ENCODE results near the gene GAS6.
"Not testable (repeated sequence)": the region's sequence is repeated elsewhere in the genome, so short reads cannot be mapped to it uniquely, and the experiment has no call there.

GAS6 gene

GRCh38 chr13:113867913-113868312 is 4.0 kb upstream of the GAS6 start:
- not testable (repeated sequence) for DNase-seq (ENCODE audit: low read depth in 2 of 2)

GRCh38 chr13:113865427-113865826 is 1.6 kb upstream of the GAS6 start:
- no peak for DNase-seq (ENCODE audit: low read depth in 2 of 2)

GRCh38 chr13:113864273-113864890 is 506 bp upstream of the GAS6 start:
- DNase-seq (ENCODE audit: low read depth in 2 of 2): no peak

GRCh38 chr13:113862931-113863523 is 849 bp downstream of the GAS6 start:
- DNase-seq (ENCODE audit: low read depth in 2 of 2): no peak

- no peak for DNase-seq (ENCODE audit: low read depth in 2 of 2)
Measured at GRCh38 chr13:113862191-113862930, 1.5 kb downstream of the GAS6 start.

- DNase-seq (ENCODE audit: low read depth in 2 of 2): no peak
Measured at GRCh38 chr13:113861433-113862030, 2.3 kb downstream of the GAS6 start.

- no peak for DNase-seq (ENCODE audit: low read depth in 2 of 2)
Measured at GRCh38 chr13:113860665-113861432, 3.0 kb downstream of the GAS6 start.

GRCh38 chr13:113860051-113860664 is 3.7 kb downstream of the GAS6 start:
- DNase-seq (ENCODE audit: low read depth in 2 of 2): no peak

- no peak for DNase-seq (ENCODE audit: low read depth in 2 of 2)
Measured at GRCh38 chr13:113859311-113860050, 4.4 kb downstream of the GAS6 start.

GRCh38 chr13:113857531-113858195 is 6.2 kb downstream of the GAS6 start:
- DNase-seq (ENCODE audit: low read depth in 2 of 2): no peak

GRCh38 chr13:113856716-113857065 is 7.2 kb downstream of the GAS6 start:
- no peak for DNase-seq (ENCODE audit: low read depth in 2 of 2)

- DNase-seq (ENCODE audit: low read depth in 2 of 2): no peak
Measured at GRCh38 chr13:113855931-113856715, 7.8 kb downstream of the GAS6 start.

- DNase-seq (ENCODE audit: low read depth in 2 of 2): no peak
Measured at GRCh38 chr13:113855012-113855921, 8.6 kb downstream of the GAS6 start.

GRCh38 chr13:113854238-113855011 is 9.5 kb downstream of the GAS6 start:
- DNase-seq (ENCODE audit: low read depth in 2 of 2): no peak

- no peak for DNase-seq (ENCODE audit: low read depth in 2 of 2)
Measured at GRCh38 chr13:113853518-113854237, 10.2 kb downstream of the GAS6 start.

GRCh38 chr13:113852536-113853517 is 11.0 kb downstream of the GAS6 start:
- DNase-seq (ENCODE audit: low read depth in 2 of 2): no peak
